Measurements from ENCODE around the gene TBC1D7.

Gene TBC1D7

GRCh38 chr6:13296536-13296997, 31.8 kb downstream of the TBC1D7 start:
- H3K4me3 ChIP-seq (ENCODE audit: low read depth, low read length): no peak overlapping the region
- DNase-seq (ENCODE audit: low read depth, low spot score): no peak
- ChIA-PET POLR2A (no interaction called here), CTCF (interaction anchor here (0.6 kb wide), 1 partner anchor 228 kb away, joined by 4 read pairs; no protein-coding TSS in a partner anchor)
- no peak for TF ChIP-seq CTCF (IDR thresholded peaks at IDR 0.05; ENCODE audit: insufficient read depth, low read length, missing control alignments)

DNA sequence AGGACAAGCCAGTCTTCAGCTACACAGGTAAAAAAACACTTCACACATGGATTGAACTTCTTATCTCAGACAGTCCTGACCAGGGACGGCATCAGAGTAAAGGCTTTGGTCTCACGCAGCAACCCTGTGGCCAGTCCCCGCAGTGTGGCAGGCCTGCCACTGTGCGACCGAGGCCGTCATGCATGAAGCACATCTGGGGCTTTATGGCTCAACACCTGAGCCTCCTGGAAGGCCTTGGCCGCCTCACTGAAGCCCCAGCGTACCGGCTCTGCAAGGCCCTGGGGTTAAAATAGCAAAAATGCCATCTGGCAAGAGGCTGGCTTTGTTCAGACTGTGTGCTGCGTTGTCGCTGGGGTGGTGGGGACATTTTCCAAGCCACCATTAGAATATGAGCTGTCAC, 32.8 kb downstream of the TBC1D7 start:
- POLR2A ChIA-PET: no interaction called here
- DNase-seq (ENCODE audit: low read depth, low spot score): no peak
- CTCF ChIA-PET: no interaction called here
- no peak for TF ChIP-seq CTCF (IDR thresholded peaks at IDR 0.05; ENCODE audit: insufficient read depth, low read length, missing control alignments)
- H3K4me3 ChIP-seq (ENCODE audit: low read depth, low read length): no peak overlapping the region

- no peak overlapping the region for H3K4me3 ChIP-seq (ENCODE audit: low read depth, low read length)
- no peak for TF ChIP-seq CTCF (IDR thresholded peaks at IDR 0.05; ENCODE audit: insufficient read depth, low read length, missing control alignments)
- ChIA-PET CTCF (no interaction called here), POLR2A (no interaction called here)
- no peak for DNase-seq (ENCODE audit: low read depth, low spot score)
Observed at GRCh38 chr6:13294499-13295069, 33.8 kb downstream of the TBC1D7 start.

GRCh38 chr6:13292774-13293173, 35.6 kb downstream of the TBC1D7 start:
- H3K4me3 ChIP-seq (ENCODE audit: low read depth, low read length): no peak overlapping the region
- DNase-seq (ENCODE audit: low read depth, low spot score): no peak
- no peak for TF ChIP-seq CTCF (IDR thresholded peaks at IDR 0.05; ENCODE audit: insufficient read depth, low read length, missing control alignments)
- ChIA-PET POLR2A (interaction anchor here (0.8 kb wide), 1 partner anchor 10 kb away, joined by 3 read pairs; no protein-coding TSS in a partner anchor), CTCF (no interaction called here)

DNA sequence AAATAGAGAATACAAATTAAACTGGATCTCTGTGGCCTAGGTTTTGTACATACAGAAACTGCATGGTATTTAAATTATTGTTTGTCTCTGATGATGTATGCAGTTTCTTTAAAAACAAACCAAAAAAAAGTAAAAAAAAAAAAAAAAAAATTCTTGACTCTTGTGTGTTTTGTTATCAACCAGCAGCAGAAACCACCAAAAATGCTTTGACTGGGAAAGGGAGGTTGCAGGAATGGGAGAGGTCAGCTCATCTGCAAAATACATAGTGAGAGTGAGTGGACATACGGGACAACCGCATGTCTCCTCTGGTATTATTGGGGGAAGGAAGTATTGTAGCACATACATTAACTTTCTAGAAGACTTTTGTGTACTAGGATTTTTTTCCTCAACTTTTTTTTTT, 38.0 kb downstream of the TBC1D7 start:
- no peak overlapping the region for H3K4me3 ChIP-seq (ENCODE audit: low read depth, low read length)
- no peak for TF ChIP-seq CTCF (IDR thresholded peaks at IDR 0.05; ENCODE audit: insufficient read depth, low read length, missing control alignments)
- CTCF ChIA-PET: interaction anchor here (1.0 kb wide), 1 partner anchor 16 kb away, joined by 3 read pairs; no protein-coding TSS in a partner anchor
- POLR2A ChIA-PET: no interaction called here
- no peak for DNase-seq (ENCODE audit: low read depth, low spot score)

GRCh38 chr6:13289789-13290318, 38.5 kb downstream of the TBC1D7 start:
- POLR2A ChIA-PET: no interaction called here
- CTCF ChIA-PET: interaction anchor here (1.0 kb wide), 1 partner anchor 16 kb away, joined by 3 read pairs; no protein-coding TSS in a partner anchor
- TF ChIP-seq CTCF (IDR thresholded peaks at IDR 0.05; ENCODE audit: insufficient read depth, low read length, missing control alignments): no peak
- DNase-seq (ENCODE audit: low read depth, low spot score): no peak
- no peak overlapping the region for H3K4me3 ChIP-seq (ENCODE audit: low read depth, low read length)

All from AG04449 (cell line).